Neural crest cell (in vitro differentiated cells): ENCODE data around the gene ITGB4. TPM values are rescaled to one million over a fixed set of nuclear protein-coding genes. Genes with fewer than 3 reads are reported as not detected.

Experiments
- DNase-seq: peaks from one replicate; pipeline ENCODE4 v3.0.0; 2021; ENCODE audit warnings: low read depth, mixed read lengths, low spot score
- H3K27ac Mint-ChIP-seq: one replicate; pipeline ENCODE4 v1.8.0; 2021; ENCODE audit warnings: mild to moderate bottlenecking, mixed read lengths; ENCODE audit not compliant: unreplicated experiment
- H3K27me3 Mint-ChIP-seq: 2 replicates; pipeline ENCODE4 v1.8.0; 2021; ENCODE audit warnings: low read depth, mild to moderate bottlenecking, mixed read lengths
- H3K36me3 Mint-ChIP-seq: 2 replicates; pipeline ENCODE4 v1.8.0; 2021; ENCODE audit warnings: low read depth, mild to moderate bottlenecking, mixed read lengths
- H3K4me1 Mint-ChIP-seq: 2 replicates; pipeline ENCODE4 v1.8.0; 2021; ENCODE audit warnings: mixed read lengths
- H3K4me3 Mint-ChIP-seq: one replicate; pipeline ENCODE4 v1.8.0; 2021; ENCODE audit warnings: mild to moderate bottlenecking, mixed read lengths
- H3K9me3 Mint-ChIP-seq: 2 replicates; pipeline ENCODE4 v1.8.0; 2021; ENCODE audit warnings: mixed read lengths
- CTCF ChIP-seq: fragments of 200-600 bp; sonication (generic); conservative IDR thresholded peaks from 2 replicates; pipeline ENCODE4 v1.5.0; 2021; ENCODE audit warnings: antibody characterized with exemption, mild to moderate bottlenecking
- total RNA-seq: library from RNA; stranded (reverse); gene quantifications from 2 replicates; pipeline ENCODE4 v1.2.1, GENCODE V29; 2021

ITGB4 gene
- total RNA-seq, 1 donor from 2014 or later: 1.4 TPM

- no peak for DNase-seq
- Mint-ChIP-seq H3K9me3 (no peaks in the 10 kb centered on the region), H3K36me3 (no peaks in the 10 kb centered on the region), H3K4me3 (peak overlapping the region; percentile 43), H3K27ac (peak overlapping the region; percentile 83), H3K4me1 (peaks cover 45% of the 10 kb centered on the region), H3K27me3 (no peaks in the 10 kb centered on the region)
- no peak for TF ChIP-seq CTCF
These were observed 32.9 kb upstream of the ITGB4 start for GRCh38 chr17:75688209-75688825.

GRCh38 chr17:75689441-75689873 is 31.8 kb upstream of the ITGB4 start:
- TF ChIP-seq CTCF: no peak
- no peaks in the 10 kb centered on the region for H3K36me3 Mint-ChIP-seq
- H3K9me3 Mint-ChIP-seq: no peaks in the 10 kb centered on the region
- peak overlapping the region; percentile 43 for H3K27ac Mint-ChIP-seq
- H3K4me1 Mint-ChIP-seq: peaks cover 52% of the 10 kb centered on the region
- no peaks in the 10 kb centered on the region for H3K27me3 Mint-ChIP-seq
- DNase-seq: no peak
- H3K4me3 Mint-ChIP-seq: no peak overlapping the region

- Mint-ChIP-seq H3K4me1 (peaks cover 57% of the 10 kb centered on the region), H3K27me3 (no peaks in the 10 kb centered on the region), H3K4me3 (no peak overlapping the region)
These were observed 29.9 kb upstream of the ITGB4 start for GRCh38 chr17:75691371-75691791.

GRCh38 chr17:75691801-75692626 is 29.2 kb upstream of the ITGB4 start:
- no peaks in the 10 kb centered on the region for H3K9me3 Mint-ChIP-seq
- no peak for TF ChIP-seq CTCF

More at GRCh38 chr17:75691371-75691791, 29.9 kb upstream of the ITGB4 start:
- H3K9me3 Mint-ChIP-seq: no peaks in the 10 kb centered on the region
- peaks cover 4% of the 10 kb centered on the region for H3K36me3 Mint-ChIP-seq
- peak overlapping the region; percentile 78 for H3K27ac Mint-ChIP-seq
- DNase-seq: no peak
- TF ChIP-seq CTCF: no peak

GRCh38 chr17:75692976-75693375 is 28.3 kb upstream of the ITGB4 start:
- DNase-seq: no peak
- Mint-ChIP-seq H3K9me3 (no peaks in the 10 kb centered on the region), H3K36me3 (peaks cover 4% of the 10 kb centered on the region), H3K27ac (no peak overlapping the region), H3K4me3 (no peak overlapping the region), H3K27me3 (no peaks in the 10 kb centered on the region), H3K4me1 (peaks cover 62% of the 10 kb centered on the region)
- no peak for TF ChIP-seq CTCF

More at GRCh38 chr17:75691801-75692626, 29.2 kb upstream of the ITGB4 start:
- no peak overlapping the region for H3K4me3 Mint-ChIP-seq
- no peaks in the 10 kb centered on the region for H3K27me3 Mint-ChIP-seq
- peaks cover 58% of the 10 kb centered on the region for H3K4me1 Mint-ChIP-seq
- H3K36me3 Mint-ChIP-seq: peaks cover 4% of the 10 kb centered on the region
- DNase-seq: no peak
- H3K27ac Mint-ChIP-seq: peak overlapping the region; percentile 78
